DMS 273 (cell line): ENCODE results near the gene SP2.

Experiments
- DNase-seq: peaks from one replicate; lab custom pipeline; 2025; ENCODE audit not compliant: unreplicated experiment; lab: John Stamatoyannopoulos, UW

The SP2 gene

DNA sequence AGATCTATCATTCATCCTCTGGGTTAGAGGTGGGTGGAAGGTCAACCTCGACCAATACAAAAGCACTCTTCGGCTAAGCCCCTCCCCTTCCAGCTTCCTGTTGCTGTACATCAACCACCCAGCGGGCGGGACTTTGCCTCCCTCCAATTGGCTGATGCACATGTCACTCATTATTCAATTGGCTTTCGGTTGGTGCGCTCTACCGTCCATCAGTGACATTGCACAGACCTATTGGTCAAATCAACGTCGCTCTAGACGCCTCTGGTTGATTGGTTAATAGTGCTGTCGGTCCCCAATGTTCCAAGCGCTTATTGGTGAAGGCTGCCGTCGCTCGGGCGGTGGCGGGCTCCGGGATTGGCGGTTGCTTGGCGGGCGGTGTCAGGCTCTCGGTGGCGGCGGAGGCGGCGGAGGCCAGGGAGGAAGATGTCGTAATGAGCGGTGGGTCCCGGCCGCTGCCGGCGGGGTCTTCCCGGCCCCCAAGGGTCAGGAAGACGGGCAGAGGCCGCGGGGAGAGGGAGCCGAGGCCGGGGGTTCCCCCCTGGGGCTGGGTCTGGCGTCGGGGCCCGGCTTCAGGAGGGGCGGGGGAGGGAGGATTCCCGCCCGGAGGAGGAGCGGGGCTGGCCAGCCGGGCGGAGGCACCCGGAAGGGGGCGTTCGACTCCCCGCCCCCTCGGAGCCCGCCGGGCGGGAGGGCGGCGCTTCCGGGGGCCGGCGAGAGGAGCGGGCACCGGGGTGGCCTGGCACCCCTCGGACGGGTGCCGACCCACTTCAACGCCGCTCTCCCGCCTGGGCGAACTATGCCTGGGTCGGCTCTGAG, at the start of gene SP2:
Gene SP2, plus strand, starts transcription at position 381 of the 816 bp plus-strand sequence. Its CDS starts 51 bp downstream, at position 432.
- DNase-seq, result peak; percentile 100

DNA sequence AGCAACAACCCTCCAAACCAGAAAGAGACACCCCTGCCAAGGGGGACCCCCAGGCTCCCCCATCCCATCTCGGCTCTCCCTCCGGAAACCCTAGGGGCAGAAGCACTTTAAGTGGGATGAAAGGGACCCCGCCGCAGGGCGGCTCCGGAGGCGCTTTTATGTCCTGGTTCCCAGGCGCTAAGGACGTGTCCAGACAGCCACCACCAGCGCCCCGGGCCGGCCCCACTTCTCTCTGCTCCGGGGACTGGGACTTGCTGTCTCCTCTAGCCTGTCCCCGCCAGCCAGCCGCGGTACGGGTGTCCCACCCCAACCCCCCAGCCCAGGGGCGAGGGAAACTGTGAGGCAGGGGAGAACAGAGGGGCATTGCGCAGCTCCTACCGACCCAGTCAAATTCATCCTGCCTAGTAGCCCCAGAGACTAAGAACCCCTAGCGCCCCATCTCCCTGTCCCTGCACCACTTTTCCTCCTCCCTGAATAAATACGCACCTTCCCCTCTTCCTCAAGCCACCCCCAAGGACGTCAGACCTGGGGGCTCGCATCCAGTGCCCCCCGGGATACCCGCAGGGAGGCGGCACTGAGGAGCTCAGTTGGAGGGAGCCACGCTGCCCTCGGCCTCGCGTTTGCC, 49.2 kb upstream of the SP2 start:
- peak; percentile 29 for DNase-seq

DNA sequence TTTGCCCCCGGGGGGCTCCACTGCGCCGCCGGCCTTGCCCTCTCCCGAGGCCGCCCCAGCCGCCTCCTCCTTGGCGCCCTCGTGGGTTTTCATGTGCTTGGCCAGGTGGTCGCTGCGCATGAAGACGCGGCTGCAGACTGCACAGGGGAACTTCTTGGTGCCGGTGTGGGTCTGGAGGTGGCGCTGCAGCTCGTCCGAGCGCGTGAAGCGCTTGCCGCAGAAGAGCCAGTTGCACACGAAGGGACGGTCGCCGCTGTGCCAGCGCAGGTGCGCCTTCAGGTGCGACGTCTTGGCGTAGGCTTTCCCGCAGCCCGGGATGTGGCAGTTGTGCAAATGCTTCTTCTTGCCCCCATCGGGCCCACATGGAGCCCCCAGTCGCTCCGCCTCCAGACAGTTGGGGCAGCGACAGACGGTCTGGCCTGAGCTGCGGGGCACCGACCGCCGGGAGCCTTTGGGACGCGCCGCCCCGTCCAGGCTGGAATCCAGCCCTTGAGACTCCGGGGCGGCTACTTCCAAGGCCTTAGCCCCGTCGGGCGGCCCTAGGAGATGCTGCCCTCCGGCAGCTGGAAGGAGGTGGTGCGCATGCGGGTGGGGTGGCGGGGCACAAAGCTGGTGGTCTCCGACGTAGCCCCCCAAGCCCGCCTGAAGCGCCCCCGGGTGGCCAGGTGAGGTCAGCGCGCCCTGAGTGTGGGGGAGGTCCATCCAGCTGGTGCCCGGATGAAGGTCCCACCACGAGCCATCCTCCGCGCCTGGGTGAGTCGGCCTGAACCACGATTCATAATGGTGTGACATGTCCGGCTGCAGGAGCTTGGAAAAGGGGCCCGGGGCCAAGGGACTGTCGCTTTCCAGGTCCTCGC, 48.5 kb upstream of the SP2 start:
- no peak for DNase-seq

DNA sequence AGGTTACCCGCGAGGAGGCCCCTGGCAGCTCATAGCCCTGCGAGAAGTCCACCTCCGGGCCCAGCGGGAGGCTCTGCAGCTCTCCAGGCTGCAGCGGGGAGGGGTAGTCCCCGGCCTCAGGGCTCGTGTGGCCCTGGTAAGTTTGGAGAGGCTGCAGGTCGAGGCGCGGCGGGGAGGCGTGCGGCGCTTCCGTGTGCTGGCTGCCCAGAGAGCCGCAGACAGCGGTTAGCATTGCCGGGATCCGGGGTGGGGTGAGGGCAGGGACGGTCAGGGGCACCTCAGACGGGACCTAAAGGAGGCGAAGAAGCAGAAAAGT, 47.9 kb upstream of the SP2 start:
- no peak for DNase-seq

DNA sequence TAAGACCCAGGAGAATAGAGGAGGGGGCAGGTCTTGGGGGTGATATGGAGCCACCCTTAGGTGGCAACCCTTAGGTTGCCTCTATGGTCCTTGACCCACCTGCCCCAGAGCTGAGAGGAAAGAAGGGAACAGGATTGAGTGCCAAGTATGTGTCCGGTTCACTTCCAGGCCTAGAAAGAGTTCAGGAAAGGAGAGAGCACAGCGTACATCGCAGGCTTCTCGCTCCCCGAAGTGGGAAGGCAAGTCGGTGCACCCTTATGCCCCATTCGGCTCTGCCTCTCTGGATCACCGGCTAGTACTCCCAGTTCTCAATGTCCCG, 45.7 kb upstream of the SP2 start:
- peak; percentile 58 for DNase-seq

DNA sequence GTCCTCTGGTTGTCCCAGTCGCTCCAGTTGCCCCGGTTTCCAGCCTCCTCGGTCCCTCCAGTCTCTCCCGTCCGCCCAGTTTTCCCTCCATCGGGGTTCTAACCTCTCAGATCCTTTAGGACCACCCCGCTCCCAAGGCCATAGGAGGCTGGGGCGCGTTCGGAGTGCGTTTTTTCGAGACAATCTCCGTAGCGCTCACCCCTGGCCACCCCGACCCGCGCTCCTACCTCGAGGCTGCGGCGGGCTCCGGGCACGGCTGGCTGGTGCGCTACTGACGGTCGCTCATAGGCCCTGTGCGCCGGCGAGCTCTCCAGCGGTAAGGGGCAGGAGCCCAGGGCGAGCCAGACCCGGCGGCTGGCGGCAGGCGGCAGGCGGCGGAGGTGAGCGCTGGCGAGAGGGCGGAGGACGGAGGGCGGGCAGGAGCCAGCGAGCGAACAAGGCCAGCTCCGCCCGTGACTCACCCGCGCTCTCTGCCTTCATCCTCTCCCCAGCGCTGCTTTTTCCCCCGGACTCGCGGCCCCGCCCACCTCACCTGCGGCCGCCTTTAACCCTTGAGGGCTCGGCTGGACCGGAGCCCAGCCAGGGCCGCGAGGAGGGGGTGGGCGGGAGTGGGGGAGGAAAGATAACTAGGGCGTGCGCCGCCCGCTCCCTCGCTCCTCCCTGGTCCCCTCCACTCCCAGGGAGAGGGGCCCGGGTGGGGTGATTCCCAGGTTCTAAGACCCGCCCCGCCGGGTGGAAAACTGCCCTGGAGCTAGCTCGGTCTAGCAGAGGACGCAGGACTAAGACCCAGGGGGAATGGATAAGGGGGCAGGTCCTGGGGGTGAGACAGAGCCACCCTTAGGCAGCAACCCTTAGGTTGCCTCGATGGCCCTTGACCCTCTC, 45.1 kb upstream of the SP2 start, which contains the start of gene SP6:
Gene SP6, minus strand, starts transcription at position 472 of the 882 bp plus-strand sequence. CDS start 2,734 bp downstream, outside the sequence.
- peak; percentile 80 for DNase-seq

DNA sequence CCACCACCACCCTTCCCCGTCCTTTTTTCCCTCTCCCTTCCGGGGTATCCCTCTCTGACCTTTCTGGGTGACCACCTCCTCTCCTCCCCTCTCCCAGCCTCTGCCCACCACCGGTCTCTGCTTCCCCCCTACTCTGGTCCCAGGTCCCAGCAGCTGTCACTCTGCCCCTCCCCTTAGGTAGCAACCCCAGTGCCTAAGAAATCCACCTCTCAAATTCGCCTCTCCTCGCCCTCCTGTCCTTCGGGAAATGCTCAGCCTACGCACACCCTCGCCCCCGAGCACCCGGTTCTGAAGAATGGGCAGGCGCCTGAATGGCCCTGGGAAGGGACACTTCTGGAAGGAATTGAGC, 44.3 kb upstream of the SP2 start:
- no peak for DNase-seq

DNA sequence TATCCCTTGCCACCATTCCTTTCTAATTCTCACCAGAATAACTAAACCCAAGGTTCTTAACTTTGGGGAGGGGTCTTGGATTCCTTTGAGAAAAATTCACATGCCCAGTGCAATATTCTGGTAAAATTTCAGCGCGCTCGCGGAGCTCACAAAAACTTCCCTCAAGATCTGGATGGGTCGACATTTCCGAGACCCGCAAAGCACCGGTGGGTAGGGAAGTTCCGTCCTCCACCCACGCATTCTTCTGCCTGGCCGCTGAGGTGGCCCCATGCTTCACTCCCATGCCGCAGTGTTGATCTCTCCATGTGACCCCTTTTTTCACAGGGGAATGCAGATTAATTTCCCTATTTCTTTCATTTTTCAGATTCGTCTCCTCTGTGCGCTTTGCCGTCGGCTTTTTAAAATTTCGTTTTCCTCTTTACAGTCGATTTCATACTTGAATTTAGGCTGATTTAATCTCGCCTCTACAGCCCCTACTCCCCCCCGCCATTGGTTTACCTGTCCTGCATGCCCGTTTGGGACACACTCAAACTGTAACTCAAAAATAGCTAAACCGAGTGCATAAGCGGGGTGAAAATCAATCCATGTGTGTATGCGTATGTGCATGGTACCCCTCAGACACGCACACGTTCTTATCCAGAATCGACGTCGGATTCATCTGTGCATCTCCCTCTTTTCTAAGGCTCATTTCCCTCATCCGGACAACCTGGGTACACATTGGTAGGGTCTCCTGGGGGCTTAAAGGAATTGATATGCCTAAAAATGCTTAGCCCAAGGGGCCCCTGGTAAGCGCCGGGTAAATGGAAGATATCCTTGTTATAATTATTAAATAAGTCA, 43.7 kb upstream of the SP2 start:
- no peak for DNase-seq

DNA sequence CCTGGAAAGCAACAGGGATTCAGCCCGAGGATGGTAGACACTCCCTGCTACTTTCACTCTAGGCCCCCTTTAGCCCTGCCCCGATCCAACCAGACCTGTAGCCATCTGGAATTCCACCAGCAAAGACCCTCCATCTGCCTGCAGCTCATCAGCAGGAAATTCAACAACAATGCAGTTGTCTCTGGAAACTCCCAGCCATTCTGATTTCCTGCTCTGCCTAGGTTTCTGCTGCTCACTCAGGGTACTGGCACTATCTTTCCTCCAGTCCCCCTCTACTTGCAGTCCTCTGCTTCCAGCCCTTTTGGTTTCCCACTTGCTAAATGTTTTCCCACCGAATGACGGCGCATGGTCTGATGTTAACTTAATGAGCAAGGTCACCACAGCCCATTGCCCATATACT, 42.4 kb upstream of the SP2 start:
- DNase-seq, result no peak

DNA sequence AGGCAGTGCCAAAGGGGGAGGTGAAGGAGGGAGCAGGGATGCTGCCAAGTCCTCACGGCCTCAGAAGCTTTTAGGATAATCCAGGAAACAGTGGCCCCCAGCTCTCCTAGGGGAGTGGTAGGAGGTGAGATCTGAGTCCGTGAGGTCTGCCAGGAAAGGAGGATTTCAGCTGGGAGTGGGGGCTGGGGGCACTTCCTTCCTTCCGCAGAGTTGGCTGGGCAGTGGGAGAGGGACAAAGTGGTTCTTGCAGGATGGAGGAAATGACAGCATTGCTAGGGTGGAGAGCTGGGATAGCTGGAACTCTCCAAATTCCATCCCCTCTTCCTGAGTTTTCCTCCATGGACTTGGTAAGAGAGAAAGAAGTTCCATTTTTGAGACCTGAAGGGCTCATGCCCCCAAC, 40.3 kb upstream of the SP2 start:
- DNase-seq, result no peak

DNA sequence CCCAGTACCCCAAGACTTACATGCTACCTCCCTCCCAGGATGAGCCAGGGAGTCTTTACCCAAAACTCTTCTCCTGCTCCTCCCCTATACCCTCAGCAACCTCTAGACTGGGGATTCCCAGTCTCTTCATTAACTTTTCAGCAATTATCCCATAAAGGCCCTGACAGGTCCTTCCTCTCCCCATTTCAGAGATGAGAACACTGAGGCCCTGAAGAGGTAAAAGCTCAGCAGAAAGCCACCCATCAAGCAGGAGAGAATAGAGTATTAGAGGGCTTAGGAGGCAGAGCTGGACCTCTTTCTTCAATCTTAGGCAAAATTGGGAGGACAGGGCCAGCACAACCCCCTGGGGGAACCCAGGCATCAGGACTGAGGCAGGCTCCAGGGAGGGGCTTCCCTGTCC, 39.2 kb upstream of the SP2 start:
- no peak for DNase-seq

DNA sequence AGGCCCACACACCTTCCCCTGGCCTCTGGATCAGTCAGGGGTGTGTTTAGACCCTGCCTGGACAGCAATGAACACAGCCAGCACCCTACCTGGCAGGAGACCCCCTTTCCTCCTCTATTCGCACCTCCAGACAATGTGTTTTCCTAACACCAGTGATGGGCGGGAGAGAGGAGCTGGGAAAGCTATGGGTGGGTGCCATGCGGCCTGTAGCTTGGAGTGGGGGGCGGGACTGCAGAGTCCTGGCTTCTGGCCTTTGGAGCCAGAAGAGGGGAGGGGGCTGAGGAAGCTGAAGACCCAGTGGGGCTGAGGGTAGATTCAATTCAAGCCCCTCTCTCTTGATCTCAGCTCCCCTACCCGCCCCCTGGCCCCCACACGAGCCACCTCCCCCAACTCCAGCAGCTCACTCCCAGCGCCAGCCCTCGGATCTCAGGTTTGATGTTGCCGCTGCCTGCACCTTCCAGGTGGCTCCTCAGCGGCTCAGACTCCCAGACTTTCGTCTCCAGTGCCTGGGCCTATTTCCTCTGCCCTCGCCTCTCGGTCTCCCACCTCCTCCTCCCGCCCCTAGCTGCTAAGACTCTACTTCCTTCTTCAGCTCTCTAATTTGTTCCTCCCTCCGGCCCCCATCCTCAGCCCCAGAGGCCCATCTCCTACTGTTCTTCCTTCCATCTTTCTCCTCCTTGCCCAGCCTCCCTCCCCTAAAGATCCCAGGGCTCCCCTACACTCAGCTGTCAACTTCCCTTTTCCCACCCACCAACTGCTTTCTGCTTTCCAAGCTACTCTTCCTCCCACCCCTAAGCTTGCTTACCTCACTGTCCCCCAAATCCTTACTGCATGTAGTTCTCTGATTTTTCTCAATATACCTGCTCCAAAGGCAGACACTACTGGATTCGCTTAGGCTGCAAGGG, 38.2 kb upstream of the SP2 start:
- DNase-seq, result no peak

DNA sequence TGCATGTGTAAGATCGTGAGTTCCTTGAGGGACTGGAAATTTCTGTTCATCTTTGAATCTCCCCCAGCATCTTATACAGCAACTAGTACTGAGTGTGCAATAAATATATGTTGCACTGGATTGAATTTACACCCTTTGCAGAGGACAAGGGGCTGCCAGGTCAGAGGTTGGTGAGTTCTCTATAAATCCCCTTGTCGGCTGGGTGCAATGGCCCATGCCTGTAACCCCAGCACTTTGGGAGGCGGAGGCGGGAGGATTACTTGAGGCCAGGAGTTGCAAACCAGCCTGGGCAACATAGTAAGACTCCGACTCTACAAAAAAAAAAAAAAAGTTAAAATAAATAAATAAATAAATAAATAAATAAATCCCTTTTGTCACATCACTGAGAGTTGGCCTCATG, 35.6 kb upstream of the SP2 start:
- DNase-seq, result no peak

DNA sequence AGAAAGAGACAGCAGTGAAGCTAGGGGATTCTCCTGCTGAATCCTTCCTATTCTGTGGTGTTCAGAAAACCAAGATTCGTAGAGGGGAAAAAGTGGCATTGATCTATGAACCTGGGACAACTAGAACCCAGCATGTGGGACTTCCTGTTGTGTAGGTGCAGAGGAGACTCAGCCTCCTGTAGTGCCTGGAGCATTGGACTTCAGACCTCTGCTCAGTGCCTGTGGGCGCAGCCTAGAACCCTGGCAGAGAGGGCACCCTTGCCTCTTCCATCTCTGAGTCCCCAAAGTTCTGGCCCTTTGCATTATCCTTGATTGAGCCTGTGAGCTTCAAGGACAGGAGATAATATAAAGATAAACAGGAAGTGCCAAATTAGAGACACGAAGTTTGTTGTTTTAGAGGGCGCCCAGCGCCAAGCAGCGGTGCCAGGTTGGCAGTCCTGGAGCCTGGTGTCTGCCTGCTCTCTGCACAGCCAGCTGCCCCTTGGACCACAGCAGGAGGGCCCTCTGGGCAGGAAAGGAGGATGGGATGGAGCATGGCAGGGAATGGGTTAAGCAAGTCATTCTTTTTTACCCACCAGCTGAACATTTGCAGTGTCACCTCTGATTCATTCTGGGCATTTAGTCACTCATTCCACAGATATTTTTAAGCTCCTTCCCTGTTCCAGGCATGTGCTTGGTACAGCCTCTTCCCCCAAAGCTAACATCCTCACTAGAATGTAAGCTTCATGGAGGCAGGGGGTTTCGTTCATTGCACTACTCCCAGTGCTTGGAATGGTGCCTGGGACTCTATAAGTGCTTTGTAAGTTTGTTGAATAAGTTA, 33.2 kb upstream of the SP2 start:
- no peak for DNase-seq

DNA sequence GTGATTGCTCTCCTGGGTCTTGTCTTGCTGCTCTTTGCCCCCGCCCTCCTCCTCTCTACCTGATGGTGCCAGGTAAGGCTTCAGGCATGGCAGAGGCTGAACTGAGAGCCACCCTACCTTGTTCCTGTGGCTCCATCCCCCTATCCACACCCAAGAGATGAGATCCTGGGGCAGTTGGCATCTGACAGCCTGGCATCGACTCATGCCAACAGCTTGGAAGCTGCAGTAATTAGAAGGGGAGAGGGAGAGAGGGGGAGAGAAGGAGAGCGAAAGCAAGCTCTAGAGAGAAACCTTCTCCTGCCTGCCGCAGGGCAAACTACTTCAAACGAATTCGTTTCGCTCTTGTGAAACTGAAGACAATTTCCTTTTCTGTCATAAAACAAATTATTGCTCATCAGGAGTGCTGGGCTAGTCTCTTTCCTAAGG, 31.2 kb upstream of the SP2 start:
- DNase-seq, result peak; percentile 51

DNA sequence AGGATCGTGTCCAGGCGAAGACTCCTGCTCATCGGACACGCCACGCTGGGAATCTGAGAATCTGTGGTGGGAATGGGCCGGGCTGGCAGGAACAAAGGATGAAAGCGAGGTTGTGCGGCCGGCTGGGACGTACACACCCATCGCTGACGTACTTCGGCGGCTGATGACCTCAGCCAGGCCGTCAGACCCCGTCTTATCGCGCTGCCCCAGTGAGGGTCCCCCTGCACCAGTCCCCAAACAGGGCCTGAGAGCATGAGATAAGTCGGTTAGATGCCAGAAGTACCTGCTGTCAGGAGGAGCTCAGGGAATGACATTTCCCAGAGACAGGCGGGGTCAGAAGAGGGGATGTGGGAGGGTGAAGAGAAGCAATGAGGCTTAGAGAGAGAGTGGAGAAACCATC, 29.1 kb upstream of the SP2 start:
- DNase-seq, result no peak

DNA sequence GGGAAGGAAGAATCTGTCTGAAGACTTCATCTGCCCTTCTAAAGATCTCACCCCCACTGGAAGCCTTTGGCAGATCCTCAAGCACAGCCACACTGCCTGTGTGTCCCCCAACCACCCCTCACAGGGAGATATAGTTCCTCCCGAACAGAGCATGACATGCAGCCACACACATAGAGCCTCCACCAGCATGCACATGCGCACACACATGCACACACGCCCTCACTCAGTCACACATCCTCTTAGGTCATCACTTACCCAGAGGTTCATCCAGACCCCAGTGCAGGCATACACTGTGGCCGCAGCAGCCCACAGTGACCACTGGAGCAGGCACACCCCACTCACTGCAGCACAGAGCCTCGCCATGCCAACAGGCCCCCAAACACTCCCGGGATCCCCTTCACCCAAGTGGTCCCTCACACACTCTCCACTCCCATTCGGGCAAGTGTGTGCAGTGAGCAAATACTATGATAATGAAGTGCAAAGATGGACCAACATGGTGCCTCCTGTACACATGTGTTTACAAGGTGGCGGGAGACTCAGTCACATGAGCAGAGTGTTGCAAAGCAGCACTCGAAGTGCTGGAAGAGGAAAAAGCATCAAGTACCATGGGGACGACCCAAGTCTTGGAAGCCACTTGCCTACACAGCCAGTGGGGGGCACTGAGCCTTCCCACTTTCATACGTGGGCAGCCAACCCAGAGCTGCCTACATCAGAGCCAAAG, 28.1 kb upstream of the SP2 start:
- no peak for DNase-seq

DNA sequence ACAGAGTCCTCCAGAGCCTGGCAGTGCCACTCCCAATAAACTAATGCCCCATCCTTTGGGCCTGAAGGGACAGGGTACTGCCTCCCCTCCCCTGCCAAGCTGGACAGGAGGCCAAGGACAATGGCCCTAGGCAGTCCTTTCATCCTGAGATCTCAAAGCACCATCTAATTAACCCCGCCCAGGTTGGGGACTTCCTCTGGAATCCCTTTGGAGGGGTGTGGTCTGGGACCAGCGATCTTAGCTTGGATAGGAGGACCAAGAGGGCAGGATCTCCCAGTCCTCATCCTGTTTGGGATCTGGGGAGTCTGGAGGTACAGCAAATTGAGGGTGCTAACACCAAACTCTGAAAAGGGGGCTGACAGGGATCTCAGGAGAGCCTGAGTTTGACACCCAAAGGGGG, 26.9 kb upstream of the SP2 start:
- DNase-seq, result no peak
